Right atrium auricular region (tissue), 2 donors: ENCODE measurements around the gene EHD1. TPM values are rescaled to one million over a fixed set of nuclear protein-coding genes. Genes with fewer than 3 reads are reported as not detected.
A peak's percentile ranks its signal among the peaks of the same experiment; 100 is the strongest.

Experiments used
- DNase-seq: peaks from one replicate; pipeline ENCODE4 v3.0.0-alpha.2; 2019; ENCODE audit warnings: low spot score
- H3K27ac ChIP-seq, 2 donors: fragments of 200-600 bp; sonication (generic); 1 replicate in 1 of 2; 2 replicates in 1 of 2; pipeline ENCODE4 v1.5.1; 2016 to 2019
- H3K27me3 ChIP-seq, 2 donors: fragments of 200-600 bp; sonication (generic); one replicate each; pipeline versions ENCODE4 v1.5.1 to v1.6.0; 2017 to 2019
- H3K36me3 ChIP-seq: fragments of 200-600 bp; sonication (generic); one replicate; pipeline ENCODE4 v1.5.1; 2016
- H3K4me1 ChIP-seq, 2 donors: fragments of 200-600 bp; sonication (generic); one replicate each; pipeline versions ENCODE4 v1.5.1 to v1.6.0; 2017 to 2019
- H3K4me3 ChIP-seq, 2 donors: fragments of 200-600 bp; sonication (generic); 1 replicate in 1 of 2; 2 replicates in 1 of 2; pipeline ENCODE4 v1.5.1; 2017 to 2019; ENCODE audit warnings: mild to moderate bottlenecking in 1 of 2, moderate library complexity in 1 of 2
- H3K9me3 ChIP-seq, 2 donors: fragments of 200-600 bp; sonication (generic); one replicate each; pipeline ENCODE4 v1.5.1; 2019
- total RNA-seq, 2 donors: library from RNA; depleted of rRNA; stranded (reverse); fragments of >200 nt; gene quantifications; one replicate each; pipeline ENCODE4 v1.1.0, GENCODE V29; 2016
- TF ChIP-seq, protein P1 (sequence below), 2 donors: fragments of 200-600 bp; sonication (generic); IDR thresholded peaks; one replicate each; pipeline ENCODE4 v1.5.1; 2019; ENCODE audit warnings: antibody characterized with exemption in 2 of 2

Gene EHD1
- total RNA-seq, 2 donors from 2014 or later, result 29.5 to 34.1 TPM

DNA sequence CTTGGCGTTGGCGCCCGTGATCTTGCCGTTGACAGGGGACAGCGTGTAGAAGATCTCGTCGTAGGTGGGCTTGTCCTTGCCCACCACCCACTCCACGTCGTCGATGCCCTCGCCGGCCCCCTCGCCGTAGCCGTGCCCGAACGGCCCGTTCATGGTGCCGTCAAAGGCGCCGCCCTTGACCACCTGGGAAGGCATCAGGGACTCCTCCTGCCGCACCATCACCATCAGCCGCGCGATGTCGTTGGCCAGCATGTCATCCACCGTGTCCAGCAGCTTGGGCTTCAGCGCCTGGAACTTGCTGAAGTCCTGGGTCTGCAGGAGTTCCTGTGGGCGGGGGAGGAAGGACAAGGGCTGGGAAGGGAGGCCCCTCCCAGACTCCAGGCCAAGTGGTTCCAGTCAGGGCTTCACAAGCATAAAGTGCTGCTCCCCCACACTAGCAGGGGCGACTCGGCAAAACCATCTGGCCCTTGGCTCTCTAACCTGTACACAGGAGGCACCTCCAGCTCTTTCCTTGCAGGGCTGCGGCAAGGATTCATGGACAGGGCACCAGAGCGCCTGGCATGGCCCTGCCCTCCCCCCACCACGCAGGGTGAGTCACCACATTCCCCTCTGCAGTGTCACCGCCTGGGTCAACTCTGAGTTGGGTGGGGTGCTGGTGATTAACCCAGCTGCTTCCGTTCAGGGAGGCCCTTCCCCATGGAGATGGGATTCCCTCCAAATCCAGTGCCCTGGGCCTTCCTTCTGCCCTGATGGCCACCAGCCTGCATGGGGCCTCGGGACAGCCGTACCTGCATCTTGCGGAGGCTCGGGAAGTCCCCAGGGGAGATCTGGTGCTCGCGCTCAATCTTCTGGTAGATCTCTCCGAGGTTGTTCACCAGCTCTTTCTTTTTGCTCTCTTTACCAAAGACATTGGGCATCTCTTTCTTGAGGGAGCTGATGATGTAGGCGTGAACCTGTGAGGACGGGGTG is 23.6 kb downstream of the EHD1 start:
- Histone ChIP-seq H3K27ac (peak overlapping the region; percentile 72 to 87), H3K9me3 (no peaks in the 10 kb centered on the region), H3K36me3 (peaks cover 35% of the 10 kb centered on the region), H3K4me3 (peak overlapping the region in 1 of 2 donors; percentile 7), H3K27me3 (no peaks in the 10 kb centered on the region), H3K4me1 (peaks cover 7 to 100% of the 10 kb centered on the region in 2 donors)
- peak; percentile 96 for DNase-seq
- TF ChIP-seq, protein P1, sequence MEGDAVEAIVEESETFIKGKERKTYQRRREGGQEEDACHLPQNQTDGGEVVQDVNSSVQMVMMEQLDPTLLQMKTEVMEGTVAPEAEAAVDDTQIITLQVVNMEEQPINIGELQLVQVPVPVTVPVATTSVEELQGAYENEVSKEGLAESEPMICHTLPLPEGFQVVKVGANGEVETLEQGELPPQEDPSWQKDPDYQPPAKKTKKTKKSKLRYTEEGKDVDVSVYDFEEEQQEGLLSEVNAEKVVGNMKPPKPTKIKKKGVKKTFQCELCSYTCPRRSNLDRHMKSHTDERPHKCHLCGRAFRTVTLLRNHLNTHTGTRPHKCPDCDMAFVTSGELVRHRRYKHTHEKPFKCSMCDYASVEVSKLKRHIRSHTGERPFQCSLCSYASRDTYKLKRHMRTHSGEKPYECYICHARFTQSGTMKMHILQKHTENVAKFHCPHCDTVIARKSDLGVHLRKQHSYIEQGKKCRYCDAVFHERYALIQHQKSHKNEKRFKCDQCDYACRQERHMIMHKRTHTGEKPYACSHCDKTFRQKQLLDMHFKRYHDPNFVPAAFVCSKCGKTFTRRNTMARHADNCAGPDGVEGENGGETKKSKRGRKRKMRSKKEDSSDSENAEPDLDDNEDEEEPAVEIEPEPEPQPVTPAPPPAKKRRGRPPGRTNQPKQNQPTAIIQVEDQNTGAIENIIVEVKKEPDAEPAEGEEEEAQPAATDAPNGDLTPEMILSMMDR (IDR thresholded peaks at IDR 0.05), result no peak

DNA sequence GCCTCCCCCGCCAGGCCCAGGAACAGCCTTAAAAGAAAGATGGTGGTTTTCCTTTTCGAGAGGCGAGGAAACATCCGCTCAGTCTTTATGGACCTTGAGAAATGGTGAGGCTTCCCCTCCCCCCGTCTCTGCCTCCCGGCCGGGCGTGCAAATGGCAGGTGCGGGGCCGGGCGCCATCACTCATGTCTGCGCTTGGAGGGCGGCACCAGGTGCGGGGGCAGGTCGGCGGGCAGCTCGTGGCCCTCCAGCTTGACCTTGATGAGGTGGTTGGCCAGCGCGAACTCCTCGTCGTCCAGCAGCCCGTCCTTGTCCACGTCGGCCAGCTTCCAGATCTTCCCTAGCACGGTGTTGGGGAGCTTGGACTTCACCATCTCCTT is 24.3 kb downstream of the EHD1 start:
- peaks cover 29% of the 10 kb centered on the region for H3K36me3 ChIP-seq
- H3K9me3 ChIP-seq, result no peaks in the 10 kb centered on the region
- TF ChIP-seq, protein P1 (IDR thresholded peaks at IDR 0.05), result no peak
- peak overlapping the region; percentile 72 to 87 for H3K27ac ChIP-seq
- no peak overlapping the region for H3K4me3 ChIP-seq
- no peaks in the 10 kb centered on the region for H3K27me3 ChIP-seq
- H3K4me1 ChIP-seq, result peaks cover 7 to 100% of the 10 kb centered on the region in 2 donors
- no peak for DNase-seq

DNA sequence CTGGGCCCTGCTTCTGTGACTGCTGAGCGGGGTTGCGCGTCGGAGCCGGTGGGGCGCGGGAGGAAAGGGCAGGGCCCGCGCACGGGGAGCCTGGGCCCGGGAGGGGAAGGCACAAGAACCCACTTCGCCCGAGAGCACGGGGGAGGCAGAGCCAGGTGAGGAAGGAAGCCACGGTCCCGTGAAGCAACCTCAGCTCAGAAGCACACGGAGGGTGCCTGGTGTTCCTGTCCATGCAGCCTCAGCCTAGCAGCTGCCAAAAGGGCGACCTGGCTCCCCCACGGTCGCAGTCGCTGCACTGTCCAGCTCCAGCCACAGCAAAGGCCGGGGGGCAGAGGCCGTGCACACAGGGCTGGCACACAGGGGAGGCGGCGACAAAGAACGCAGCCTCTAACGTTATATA is 24.7 kb downstream of the EHD1 start:
- TF ChIP-seq, protein P1 (IDR thresholded peaks at IDR 0.05), result no peak
- Histone ChIP-seq H3K27ac (peak overlapping the region; percentile 72 to 87), H3K9me3 (no peaks in the 10 kb centered on the region), H3K4me1 (peaks cover 7 to 100% of the 10 kb centered on the region in 2 donors), H3K36me3 (peaks cover 29% of the 10 kb centered on the region), H3K27me3 (no peaks in the 10 kb centered on the region), H3K4me3 (no peak overlapping the region)
- DNase-seq, result no peak

DNA sequence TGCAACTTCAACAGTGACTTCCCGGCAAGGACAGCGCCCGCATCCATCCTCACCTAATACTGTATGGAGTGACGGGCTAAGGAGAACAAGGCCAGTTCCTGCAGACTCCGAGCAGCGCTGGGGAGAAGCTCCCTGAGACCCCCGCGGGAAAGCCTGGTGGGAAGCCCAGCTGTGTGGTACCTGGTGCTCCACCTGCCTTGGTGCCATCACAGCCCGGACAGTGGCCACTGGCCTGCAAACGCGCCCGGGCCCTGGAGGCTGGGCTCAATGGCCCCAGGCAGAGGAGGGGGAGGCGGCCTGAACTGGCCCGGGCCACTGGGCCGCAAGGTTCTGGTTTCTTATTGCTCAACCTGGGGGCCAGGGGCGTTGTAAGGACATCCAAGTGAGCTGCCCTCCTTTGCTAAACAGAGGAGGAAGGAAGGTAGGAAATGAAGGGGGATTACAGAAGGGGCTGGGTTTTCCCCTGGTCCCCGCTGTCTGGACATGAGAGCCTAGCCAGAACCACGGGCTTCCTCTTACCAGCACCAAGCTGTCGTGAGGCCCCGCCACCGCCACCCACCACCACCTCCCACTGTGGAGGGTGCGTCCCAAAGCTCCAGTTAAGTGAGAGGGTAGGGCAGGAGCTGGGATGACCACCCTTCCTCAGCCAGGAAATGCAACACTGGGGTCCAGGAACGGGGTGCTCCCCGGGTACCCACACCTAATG is 25.5 kb downstream of the EHD1 start:
- TF ChIP-seq, protein P1 (IDR thresholded peaks at IDR 0.05), result no peak
- H3K27me3 ChIP-seq, result no peaks in the 10 kb centered on the region
- H3K4me1 ChIP-seq, result peaks cover 7 to 100% of the 10 kb centered on the region in 2 donors
- no peak overlapping the region for H3K4me3 ChIP-seq
- H3K27ac ChIP-seq, result peak overlapping the region; percentile 72 to 87
- no peak for DNase-seq
- H3K9me3 ChIP-seq, result no peaks in the 10 kb centered on the region
- H3K36me3 ChIP-seq, result peaks cover 29% of the 10 kb centered on the region

DNA sequence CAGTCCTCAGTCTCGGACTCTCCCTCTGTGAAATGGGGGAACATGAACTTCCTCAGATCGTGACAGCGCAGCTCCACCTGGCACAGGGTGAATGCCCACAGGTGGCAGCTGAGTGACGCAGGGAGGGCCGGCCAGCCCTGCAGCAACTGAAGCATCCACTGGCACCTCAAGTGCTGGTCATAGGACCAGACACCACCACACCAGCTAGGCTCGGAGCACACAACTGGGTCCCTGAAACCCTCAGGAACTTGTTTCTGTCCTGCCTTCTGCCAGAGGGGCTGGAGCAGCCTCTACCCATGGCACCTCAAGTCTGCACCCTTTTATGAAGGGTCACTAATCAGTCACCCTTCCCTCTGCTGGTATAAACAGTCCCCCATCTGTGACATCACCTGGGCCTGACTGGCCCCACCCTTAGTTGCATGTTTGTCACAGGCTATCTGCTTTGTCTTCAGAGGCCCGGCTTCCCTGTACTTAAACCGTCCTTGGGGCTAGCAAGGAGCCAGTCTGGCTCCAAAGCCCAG is 26.5 kb downstream of the EHD1 start:
- Histone ChIP-seq H3K4me1 (peaks cover 4 to 99% of the 10 kb centered on the region in 2 donors), H3K36me3 (peaks cover 23% of the 10 kb centered on the region), H3K4me3 (no peak overlapping the region), H3K27ac (peak overlapping the region; percentile 72 to 87), H3K9me3 (no peaks in the 10 kb centered on the region), H3K27me3 (no peaks in the 10 kb centered on the region)
- no peak for DNase-seq
- TF ChIP-seq, protein P1 (IDR thresholded peaks at IDR 0.05), result no peak
